Spleen (tissue), 11 donors: ENCODE measurements around the gene TBC1D20. TPM values are rescaled to one million over a fixed set of nuclear protein-coding genes. Genes with fewer than 3 reads are reported as not detected.
A peak's percentile ranks its signal among the peaks of the same experiment; 100 is the strongest.

ENCODE experiments used
- DNase-seq: peaks from one replicate; pipeline ENCODE4 v3.0.0-alpha.2; 2020
- H3K27ac ChIP-seq, 8 donors: fragments of 200-600 bp; sonication (generic) in 7 of 8; 1 replicate in 4 of 8; 2 replicates in 4 of 8; pipeline versions ENCODE4 v1.5.0 to v1.8.0; 2016 to 2021; ENCODE audit warnings: inconsistent platforms in 4 of 8, mild to moderate bottlenecking in 4 of 8, moderate library complexity in 1 of 8
- H3K27me3 ChIP-seq, 7 donors: fragments of 200-600 bp; sonication (generic) in 6 of 7; replicated peaks in 1 of 7; 1 replicate in 4 of 7; 2 replicates in 3 of 7; pipeline versions ENCODE4 v1.5.0 to v1.8.0; 2016 to 2021; ENCODE audit warnings: inconsistent platforms in 3 of 7, mild to moderate bottlenecking in 1 of 7
- H3K36me3 ChIP-seq, 6 donors: fragments of 200-600 bp; sonication (generic) in 5 of 6; 1 replicate in 4 of 6; 2 replicates in 2 of 6; pipeline versions ENCODE4 v1.5.0 to v1.8.0; 2016 to 2021; ENCODE audit warnings: inconsistent platforms in 2 of 6
- H3K4me1 ChIP-seq, 6 donors: fragments of 200-600 bp; sonication (generic) in 5 of 6; 1 replicate in 3 of 6; 2 replicates in 3 of 6; pipeline versions ENCODE4 v1.5.0 to v1.8.0; 2016 to 2021; ENCODE audit warnings: inconsistent platforms in 3 of 6
- H3K4me3 ChIP-seq, 8 donors: fragments of 200-600 bp; sonication (generic) in 7 of 8; 1 replicate in 4 of 8; 2 replicates in 4 of 8; pipeline versions ENCODE4 v1.5.0 to v1.8.0; 2016 to 2021; ENCODE audit warnings: inconsistent platforms in 4 of 8, mild to moderate bottlenecking in 4 of 8, moderate library complexity in 2 of 8
- H3K9me3 ChIP-seq, 8 donors: fragments of 200-600 bp; sonication (generic) in 7 of 8; 1 replicate in 4 of 8; 2 replicates in 4 of 8; pipeline versions ENCODE4 v1.5.0 to v1.8.0; 2016 to 2021; ENCODE audit warnings: inconsistent platforms in 4 of 8
- POLR2A ChIP-seq, 3 donors: fragments of 450-650 bp; IDR thresholded peaks; one replicate each; pipeline ENCODE4 v1.5.1; 2017; ENCODE audit warnings: antibody characterized with exemption in 3 of 3, mild to moderate bottlenecking in 1 of 3
- POLR2AphosphoS5 ChIP-seq, 3 donors: sonication (generic); formaldehyde crosslinking; IDR thresholded peaks; one replicate each; pipeline ENCODE4 v1.5.1; 2017; ENCODE audit warnings: antibody characterized with exemption in 3 of 3
- WGBS, 5 donors: extraction: QIAGEN DNeasy Blood & Tissue Kit in 3 of 5; methylation state at CpG; one replicate each; pipeline versions ENCODE4 v1.1.5 to v1.1.7; 2013 to 2018; 5-methylcytosine and 5-hydroxymethylcytosine counted together
- intact Hi-C: fragments of 100-400 bp; cut with DNase I; formaldehyde crosslinking; loops from one replicate; pipeline ENCODE4 v1.15.0; 2023; ENCODE audit warnings: low total_unique reads
- polyA plus RNA-seq, 3 donors: library from polyadenylated mRNA; stranded (reverse); fragments of 200-250 nt; gene quantifications; one replicate each; pipeline ENCODE4 v1.2.1, GENCODE V29; 2013
- total RNA-seq, 7 donors: library from RNA; depleted of rRNA in 3 of 7; stranded (reverse); fragments of >200 nt in 3 of 7; fragmentation: NEBNext Ultra II Directional in 4 of 7; extraction: Animal tissue kit (Norgen Biotek cat#: 25700) in 4 of 7; gene quantifications; one replicate each; pipeline versions ENCODE4 v1.1.0 to v1.2.1, GENCODE V29; 2016 to 2021
- TF ChIP-seq, protein P1 (sequence below), 11 experiments: fragments of 200-600 bp in 7 of 11; fragments of 450-650 bp in 4 of 11; sonication (generic) in 4 of 11; IDR thresholded peaks in 8 of 11; conservative IDR thresholded peaks in 3 of 11; 1 replicate in 7 of 11; 2 replicates in 4 of 11; pipeline versions ENCODE4 v1.4.0 to v1.8.0; 2016 to 2021; ENCODE audit warnings: antibody characterized with exemption in 11 of 11, inconsistent platforms in 4 of 11, mild to moderate bottlenecking in 1 of 11
- donor health status: healthy with polysubstance abuse.
- donor health status: DM: no; HTN: no; CAD: no; lungs with moderate emphysema.
- donor health status: DM: no; HTN: no; CAD: no.
- donor health status: Bipolar disorder and iron deficiency.
- donor health status: healthy.
- donor health status: DM: no; HTN: no; CAD: no.
- donor health status: DM: yes; HTN: yes; CAD: no.

TBC1D20 gene
- total and polyA plus RNA-seq, 10 donors: 9.2 to 41.0 (median 32.8) TPM

DNA sequence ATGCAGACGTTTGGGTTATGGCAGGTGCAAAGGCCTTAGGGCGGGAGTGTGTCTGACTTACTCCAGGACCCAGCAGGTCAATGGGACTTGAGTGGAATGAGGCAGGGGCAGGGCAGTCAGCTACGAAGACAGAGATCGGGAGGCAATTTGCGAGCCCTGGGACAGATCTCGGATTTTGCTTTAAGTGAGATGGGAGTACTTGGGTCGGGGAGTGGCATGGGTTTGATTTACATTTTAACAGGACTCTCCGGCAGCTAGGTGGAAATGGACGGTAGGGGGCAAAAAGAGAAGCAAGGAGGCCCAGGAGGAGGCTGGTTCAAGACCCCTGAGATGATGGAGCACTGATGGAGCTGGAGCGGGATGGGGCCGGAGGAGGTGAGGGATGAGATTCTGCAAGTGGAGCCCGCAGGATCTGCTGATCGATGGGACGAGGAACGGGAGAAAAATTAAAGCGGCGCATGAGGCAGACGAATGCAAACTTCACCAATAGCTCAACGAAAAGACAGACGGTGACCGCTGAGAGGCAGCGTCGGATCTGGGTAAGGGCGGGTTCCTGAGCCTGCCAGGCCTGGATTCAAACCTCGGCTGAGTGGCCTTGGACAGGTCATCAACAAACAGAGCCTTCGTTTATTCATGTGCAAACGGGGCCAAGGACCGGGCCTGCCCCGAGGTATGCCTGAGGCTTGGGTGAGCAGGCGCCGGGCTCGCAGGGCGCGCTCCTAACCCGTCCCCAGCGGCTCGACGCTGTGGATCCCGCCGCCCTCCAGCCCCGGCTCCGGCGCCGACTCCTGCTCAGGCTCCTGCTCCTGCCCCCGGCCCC lies 55.0 kb downstream of the TBC1D20 start:
- Histone ChIP-seq H3K27ac (peak overlapping the region; percentile 4 to 99 (median 96)), H3K9me3 (no peaks in the 10 kb centered on the region), H3K27me3 (no peaks in the 10 kb centered on the region), H3K4me1 (peaks cover 17 to 52% (median 34%) of the 10 kb centered on the region in 6 donors), H3K4me3 (peak overlapping the region; percentile 16 to 99 (median 83)), H3K36me3 (peaks cover 0 to 27% (median 22%) of the 10 kb centered on the region in 6 donors)
- intact Hi-C loops: no loop called here
- WGBS, 5 donors: 7 to 13% (median 11%) methylated on average over 25 to 45 of the region's 45 CpGs
- TF ChIP-seq, protein P1, sequence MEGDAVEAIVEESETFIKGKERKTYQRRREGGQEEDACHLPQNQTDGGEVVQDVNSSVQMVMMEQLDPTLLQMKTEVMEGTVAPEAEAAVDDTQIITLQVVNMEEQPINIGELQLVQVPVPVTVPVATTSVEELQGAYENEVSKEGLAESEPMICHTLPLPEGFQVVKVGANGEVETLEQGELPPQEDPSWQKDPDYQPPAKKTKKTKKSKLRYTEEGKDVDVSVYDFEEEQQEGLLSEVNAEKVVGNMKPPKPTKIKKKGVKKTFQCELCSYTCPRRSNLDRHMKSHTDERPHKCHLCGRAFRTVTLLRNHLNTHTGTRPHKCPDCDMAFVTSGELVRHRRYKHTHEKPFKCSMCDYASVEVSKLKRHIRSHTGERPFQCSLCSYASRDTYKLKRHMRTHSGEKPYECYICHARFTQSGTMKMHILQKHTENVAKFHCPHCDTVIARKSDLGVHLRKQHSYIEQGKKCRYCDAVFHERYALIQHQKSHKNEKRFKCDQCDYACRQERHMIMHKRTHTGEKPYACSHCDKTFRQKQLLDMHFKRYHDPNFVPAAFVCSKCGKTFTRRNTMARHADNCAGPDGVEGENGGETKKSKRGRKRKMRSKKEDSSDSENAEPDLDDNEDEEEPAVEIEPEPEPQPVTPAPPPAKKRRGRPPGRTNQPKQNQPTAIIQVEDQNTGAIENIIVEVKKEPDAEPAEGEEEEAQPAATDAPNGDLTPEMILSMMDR (IDR thresholded peaks at IDR 0.05 in 8 of 11, conservative IDR thresholded peaks at IDR 0.05 in 3 of 11): peak in 5 of 11 experiments; percentile 7 to 32 (median 21)
- no peak for TF ChIP-seq POLR2AphosphoS5 (IDR thresholded peaks at IDR 0.05)
- peak; percentile 95 for DNase-seq

- Histone ChIP-seq H3K27me3 (no peaks in the 10 kb centered on the region), H3K9me3 (no peaks in the 10 kb centered on the region), H3K36me3 (peaks cover 0 to 18% (median 14%) of the 10 kb centered on the region in 6 donors), H3K4me3 (no peak overlapping the region), H3K27ac (peak overlapping the region in 5 of 8 donors; percentile 93 to 99 (median 97)), H3K4me1 (peaks cover 17 to 56% (median 32%) of the 10 kb centered on the region in 6 donors)
- 83 to 91% (median 87%) methylated on average over 9 of the region's 9 CpGs for WGBS, 5 donors
- DNase-seq: peak; percentile 68
- TF ChIP-seq POLR2A (IDR thresholded peaks at IDR 0.05): no peak
- no peak for TF ChIP-seq POLR2AphosphoS5 (IDR thresholded peaks at IDR 0.05)
- TF ChIP-seq, protein P1 (IDR thresholded peaks at IDR 0.05 in 8 of 11, conservative IDR thresholded peaks at IDR 0.05 in 3 of 11): no peak
- intact Hi-C loops: no loop called here
These were observed 55.9 kb downstream of the TBC1D20 start for GRCh38 chr20:406200-407132.

- Histone ChIP-seq H3K4me3 (no peak overlapping the region), H3K4me1 (peaks cover 2 to 33% (median 16%) of the 10 kb centered on the region in 6 donors), H3K36me3 (no peaks in the 10 kb centered on the region), H3K27ac (no peak overlapping the region), H3K9me3 (no peaks in the 10 kb centered on the region), H3K27me3 (no peaks in the 10 kb centered on the region)
- DNase-seq: no peak
- TF ChIP-seq, protein P1 (IDR thresholded peaks at IDR 0.05 in 8 of 11, conservative IDR thresholded peaks at IDR 0.05 in 3 of 11): no peak
- TF ChIP-seq POLR2AphosphoS5 (IDR thresholded peaks at IDR 0.05) (no peak), POLR2A (IDR thresholded peaks at IDR 0.05) (no peak)
- WGBS, 5 donors: 87 to 96% (median 95%) methylated on average over 4 of the region's 4 CpGs
- intact Hi-C loops: no loop called here
These were observed 58.2 kb downstream of the TBC1D20 start for GRCh38 chr20:404088-404487.
